Measurements from ENCODE around the gene POLE.

GRCh38 chr12:132588821-132589669 lies 98.1 kb downstream of the POLE start:
- TF ChIP-seq EZH2 (IDR thresholded peaks at IDR 0.05) (no peak), POLR2AphosphoS5 (IDR thresholded peaks at IDR 0.05; ENCODE audit: borderline replicate concordance, low read depth, low read length) (no peak), FOXP2 (optimal IDR thresholded peaks at IDR 0.05; ENCODE audit: control extremely low read depth, extremely low read length, insufficient read depth) (no peak)

All from SK-N-MC (cell line).